Measurements from ENCODE around the gene CCDC136.

GRCh38 chr7:128849156-128849515, 57.4 kb downstream of the CCDC136 start:
- TF ChIP-seq CTCF (conservative IDR thresholded peaks at IDR 0.05): no peak
- no peak for TF ChIP-seq ZFX (IDR thresholded peaks at IDR 0.05)
